GM21786 (cell line): ENCODE data around the gene AOC1.

Source experiments
- ATAC-seq: cut with Tn5 transposase; IDR thresholded peaks from one replicate; pipeline ENCODE4 v1.9.1; 2021; ENCODE audit not compliant: unreplicated experiment

AOC1 gene

GRCh38 chr7:150831851-150832250 lies 20.5 kb upstream of the AOC1 start:
- no peak for ATAC-seq

GRCh38 chr7:150835019-150835418 lies 17.3 kb upstream of the AOC1 start:
- no peak for ATAC-seq

- ATAC-seq, result no peak
These were observed 16.5 kb upstream of the AOC1 start for GRCh38 chr7:150835702-150836280.

- no peak for ATAC-seq
These were observed 13.2 kb upstream of the AOC1 start for GRCh38 chr7:150838965-150839650.

- ATAC-seq, result no peak
These were observed 10.3 kb upstream of the AOC1 start for GRCh38 chr7:150842018-150842417.

GRCh38 chr7:150842716-150843115 lies 9.6 kb upstream of the AOC1 start:
- no peak for ATAC-seq

- ATAC-seq, result no peak
These were observed 6.9 kb upstream of the AOC1 start for GRCh38 chr7:150845421-150845861.

- no peak for ATAC-seq
These were observed 5.8 kb upstream of the AOC1 start for GRCh38 chr7:150846291-150847115.

- ATAC-seq, result no peak
These were observed 4.8 kb upstream of the AOC1 start for GRCh38 chr7:150847536-150847935.

GRCh38 chr7:150848111-150848510 lies 4.2 kb upstream of the AOC1 start:
- no peak for ATAC-seq

- no peak for ATAC-seq
These were observed 3.7 kb upstream of the AOC1 start for GRCh38 chr7:150848561-150849115.

GRCh38 chr7:150849204-150849775 lies 3.0 kb upstream of the AOC1 start:
- no peak for ATAC-seq

GRCh38 chr7:150850273-150850672 lies 2.0 kb upstream of the AOC1 start:
- no peak for ATAC-seq

- no peak for ATAC-seq
These were observed 586 bp upstream of the AOC1 start for GRCh38 chr7:150851492-150852370.

GRCh38 chr7:150854066-150855000 lies 2.0 kb downstream of the AOC1 start:
- ATAC-seq, result no peak

GRCh38 chr7:150855046-150855445 lies 2.7 kb downstream of the AOC1 start:
- no peak for ATAC-seq

- ATAC-seq, result no peak
These were observed 3.4 kb downstream of the AOC1 start for GRCh38 chr7:150855476-150856302.
